PC-9 (cell line): ENCODE measurements around the gene NCKIPSD.

Experiments used
- CTCF ChIP-seq: fragments of 200-600 bp; sonication (generic); conservative IDR thresholded peaks from 2 replicates; pipeline ENCODE4 v1.6.1; 2017; ENCODE audit warnings: mixed run types, antibody characterized with exemption, mild to moderate bottlenecking, moderate library complexity
- EZH2 ChIP-seq: fragments of 200-600 bp; sonication (generic); IDR thresholded peaks from 2 replicates; pipeline ENCODE4 v1.8.0; 2017; ENCODE audit warnings: antibody characterized with exemption, low read depth

GRCh38 chr3:48716508-48716981, 30.8 kb upstream of the NCKIPSD start:
- TF ChIP-seq EZH2 (no peak), CTCF (no peak)
